ENCODE data around the gene HAND1. TPM values are rescaled to one million over a fixed set of nuclear protein-coding genes. Genes with fewer than 3 reads are reported as not detected.

The HAND1 gene
- total RNA-seq, 4 donors from 2014 or later, result not detected

DNA sequence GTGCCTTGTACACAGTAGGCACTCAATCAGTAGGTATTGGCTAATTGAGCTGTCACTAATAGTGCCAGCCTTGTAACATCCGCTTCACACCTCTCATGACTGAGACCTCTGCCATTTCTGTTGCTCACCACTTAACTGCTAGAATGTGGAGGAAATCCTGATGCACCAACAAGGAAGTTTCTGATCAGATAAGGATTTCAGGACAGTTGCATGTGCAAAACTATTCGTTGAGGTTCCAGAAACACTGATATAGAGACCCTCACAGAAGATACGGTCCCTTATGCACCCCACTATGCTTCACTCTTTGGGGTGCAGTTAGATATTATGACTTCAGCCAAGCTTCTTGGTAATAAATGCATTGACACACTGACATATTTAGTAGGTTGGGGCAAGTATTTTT is 21.5 kb downstream of the HAND1 start:
- intact Hi-C loops (cut with DNase I; ENCODE audit: low total_unique reads) (no loop called here), in situ Hi-C loops (cut with MboI; ENCODE audit: low sequenced_read_pairs in 4 of 4) (no loop called here)
- ATAC-seq (no peak), DNase-seq (no peak)
- H3K36me3 ChIP-seq, result peaks cover 0 to 79% of the 10 kb centered on the region in 2 donors
- TF ChIP-seq, protein P1, sequence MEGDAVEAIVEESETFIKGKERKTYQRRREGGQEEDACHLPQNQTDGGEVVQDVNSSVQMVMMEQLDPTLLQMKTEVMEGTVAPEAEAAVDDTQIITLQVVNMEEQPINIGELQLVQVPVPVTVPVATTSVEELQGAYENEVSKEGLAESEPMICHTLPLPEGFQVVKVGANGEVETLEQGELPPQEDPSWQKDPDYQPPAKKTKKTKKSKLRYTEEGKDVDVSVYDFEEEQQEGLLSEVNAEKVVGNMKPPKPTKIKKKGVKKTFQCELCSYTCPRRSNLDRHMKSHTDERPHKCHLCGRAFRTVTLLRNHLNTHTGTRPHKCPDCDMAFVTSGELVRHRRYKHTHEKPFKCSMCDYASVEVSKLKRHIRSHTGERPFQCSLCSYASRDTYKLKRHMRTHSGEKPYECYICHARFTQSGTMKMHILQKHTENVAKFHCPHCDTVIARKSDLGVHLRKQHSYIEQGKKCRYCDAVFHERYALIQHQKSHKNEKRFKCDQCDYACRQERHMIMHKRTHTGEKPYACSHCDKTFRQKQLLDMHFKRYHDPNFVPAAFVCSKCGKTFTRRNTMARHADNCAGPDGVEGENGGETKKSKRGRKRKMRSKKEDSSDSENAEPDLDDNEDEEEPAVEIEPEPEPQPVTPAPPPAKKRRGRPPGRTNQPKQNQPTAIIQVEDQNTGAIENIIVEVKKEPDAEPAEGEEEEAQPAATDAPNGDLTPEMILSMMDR (IDR thresholded peaks at IDR 0.05 in 4 of 5, conservative IDR thresholded peaks at IDR 0.05 in 1 of 5), result no peak
- H3K4me1 ChIP-seq, result no peaks in the 10 kb centered on the region
- H3K4me3 ChIP-seq, result no peak overlapping the region
- no peak overlapping the region for H3K27ac ChIP-seq
- H3K9me3 ChIP-seq, result no peaks in the 10 kb centered on the region
- no peaks in the 10 kb centered on the region for H3K27me3 ChIP-seq

DNA sequence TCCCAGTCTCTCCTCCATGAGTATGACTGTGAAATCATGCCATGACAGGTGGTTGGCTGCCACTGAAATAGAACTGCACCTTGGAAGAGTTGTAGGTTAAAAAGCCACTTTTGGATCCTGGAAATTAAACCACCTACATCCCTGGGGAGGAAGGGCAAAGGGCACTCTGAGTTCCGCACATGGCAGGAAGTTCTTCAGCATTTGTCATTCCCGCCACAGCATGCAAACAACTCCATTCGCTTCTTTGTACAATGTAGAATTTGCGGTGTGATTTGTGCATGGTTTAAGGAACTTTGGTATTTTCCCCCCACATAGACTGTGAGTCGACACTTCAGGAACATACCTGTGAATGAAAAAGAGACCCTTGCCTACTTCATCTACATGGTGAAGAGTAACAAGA is 22.4 kb downstream of the HAND1 start:
- Histone ChIP-seq H3K4me3 (no peak overlapping the region), H3K27me3 (no peaks in the 10 kb centered on the region), H3K4me1 (no peaks in the 10 kb centered on the region), H3K27ac (no peak overlapping the region), H3K36me3 (peaks cover 0 to 77% of the 10 kb centered on the region in 2 donors), H3K9me3 (no peaks in the 10 kb centered on the region)
- intact Hi-C loops (cut with DNase I; ENCODE audit: low total_unique reads), result no loop called here
- no peak for ATAC-seq
- no peak for DNase-seq
- in situ Hi-C loops (cut with MboI; ENCODE audit: low sequenced_read_pairs in 4 of 4), result no loop called here
- TF ChIP-seq POLR2A (IDR thresholded peaks at IDR 0.05), result no peak
- TF ChIP-seq, protein P1 (IDR thresholded peaks at IDR 0.05 in 4 of 5, conservative IDR thresholded peaks at IDR 0.05 in 1 of 5), result no peak

DNA sequence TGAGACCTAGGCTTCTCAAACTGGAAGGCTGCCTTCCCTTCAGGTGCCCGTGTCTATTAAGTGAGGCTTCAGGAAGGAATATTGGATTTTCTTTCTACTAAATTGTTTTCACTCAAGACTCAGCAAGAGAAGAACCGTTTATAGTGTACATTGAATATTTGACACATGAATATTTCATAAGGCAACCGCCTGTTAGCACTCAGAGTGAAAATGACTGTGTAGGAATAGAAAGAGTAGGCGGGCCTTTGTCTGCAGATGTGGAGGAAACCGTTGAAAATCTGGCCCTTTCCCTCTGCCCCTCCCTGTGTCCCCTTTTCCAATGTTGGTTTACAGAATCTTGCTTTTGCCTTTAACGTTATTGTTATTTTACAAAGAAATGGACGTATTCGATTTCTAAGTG is 26.1 kb downstream of the HAND1 start:
- H3K27ac ChIP-seq, result no peak overlapping the region
- TF ChIP-seq POLR2A (IDR thresholded peaks at IDR 0.05), result no peak
- TF ChIP-seq, protein P1 (IDR thresholded peaks at IDR 0.05 in 4 of 5, conservative IDR thresholded peaks at IDR 0.05 in 1 of 5), result no peak
- H3K27me3 ChIP-seq, result no peaks in the 10 kb centered on the region
- in situ Hi-C loops (cut with MboI; ENCODE audit: low sequenced_read_pairs in 4 of 4) (no loop called here), intact Hi-C loops (cut with DNase I; ENCODE audit: low total_unique reads) (no loop called here)
- H3K36me3 ChIP-seq, result peaks cover 0 to 60% of the 10 kb centered on the region in 2 donors
- ATAC-seq (no peak), DNase-seq (no peak)
- H3K4me1 ChIP-seq, result peaks cover 19 to 27% of the 10 kb centered on the region in 2 donors
- H3K4me3 ChIP-seq, result no peak overlapping the region
- H3K9me3 ChIP-seq, result no peaks in the 10 kb centered on the region

DNA sequence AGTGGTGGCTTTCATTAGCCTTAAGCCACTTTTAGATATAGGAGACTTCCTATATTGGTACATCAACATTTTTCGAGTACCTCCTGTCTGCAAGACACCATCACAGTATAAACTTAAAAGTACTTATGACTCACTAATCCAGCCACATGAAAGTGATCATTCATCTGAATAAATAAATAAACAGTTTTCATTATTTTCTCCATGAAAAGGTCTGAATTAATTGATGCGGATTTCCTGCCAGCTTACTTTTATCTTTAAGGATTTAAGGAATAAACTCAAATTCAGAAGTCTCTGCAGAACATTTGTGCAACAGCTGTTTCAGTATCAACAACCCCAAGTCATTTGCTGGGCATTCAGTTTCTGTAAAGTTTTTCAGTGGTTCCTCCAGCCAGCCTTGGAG is 28.2 kb downstream of the HAND1 start:
- Histone ChIP-seq H3K4me3 (no peak overlapping the region), H3K4me1 (peaks cover 21 to 34% of the 10 kb centered on the region in 2 donors), H3K36me3 (peaks cover 0 to 39% of the 10 kb centered on the region in 2 donors), H3K27ac (no peak overlapping the region), H3K9me3 (no peaks in the 10 kb centered on the region), H3K27me3 (no peaks in the 10 kb centered on the region)
- TF ChIP-seq, protein P1 (IDR thresholded peaks at IDR 0.05 in 4 of 5, conservative IDR thresholded peaks at IDR 0.05 in 1 of 5), result no peak
- no peak for TF ChIP-seq POLR2A (IDR thresholded peaks at IDR 0.05)
- ATAC-seq, result no peak
- no peak for DNase-seq
- intact Hi-C loops (cut with DNase I; ENCODE audit: low total_unique reads) (loop anchor here (5.0 kb wide), 2 partner anchors 257 to 407 kb away; partner anchors contain the start of gene GALNT10), in situ Hi-C loops (cut with MboI; ENCODE audit: low sequenced_read_pairs in 4 of 4) (no loop called here)
